ENCODE data around the gene SCAMP2.

Gene SCAMP2

GRCh38 chr15:74864296-74864695, 8.9 kb downstream of the SCAMP2 start:
- no peak for DNase-seq (ENCODE audit: extremely low read depth in 1 of 2, low read depth in 1 of 2)

GRCh38 chr15:74863239-74864056, 9.7 kb downstream of the SCAMP2 start:
- DNase-seq (ENCODE audit: extremely low read depth in 1 of 2, low read depth in 1 of 2) = no peak

- no peak for DNase-seq (ENCODE audit: extremely low read depth in 1 of 2, low read depth in 1 of 2)
Measured at GRCh38 chr15:74858369-74858740, 14.8 kb downstream of the SCAMP2 start.

GRCh38 chr15:74857671-74858368, 15.3 kb downstream of the SCAMP2 start:
- no peak for DNase-seq (ENCODE audit: extremely low read depth in 1 of 2, low read depth in 1 of 2)

- DNase-seq (ENCODE audit: extremely low read depth in 1 of 2, low read depth in 1 of 2) = no peak
Measured at GRCh38 chr15:74857082-74857655, 16.0 kb downstream of the SCAMP2 start.

- DNase-seq (ENCODE audit: extremely low read depth in 1 of 2, low read depth in 1 of 2) = no peak
Measured at GRCh38 chr15:74856537-74856936, 16.6 kb downstream of the SCAMP2 start.

GRCh38 chr15:74855857-74856256, 17.3 kb downstream of the SCAMP2 start:
- no peak for DNase-seq (ENCODE audit: extremely low read depth in 1 of 2, low read depth in 1 of 2)

GRCh38 chr15:74854453-74855022, 18.6 kb downstream of the SCAMP2 start:
- DNase-seq (ENCODE audit: extremely low read depth in 1 of 2, low read depth in 1 of 2) = no peak

GRCh38 chr15:74851960-74852359, 21.2 kb downstream of the SCAMP2 start:
- DNase-seq (ENCODE audit: extremely low read depth in 1 of 2, low read depth in 1 of 2) = no peak

GRCh38 chr15:74850393-74850792, 22.8 kb downstream of the SCAMP2 start:
- no peak for DNase-seq (ENCODE audit: extremely low read depth in 1 of 2, low read depth in 1 of 2)

- DNase-seq (ENCODE audit: extremely low read depth in 1 of 2, low read depth in 1 of 2) = no peak
Measured at GRCh38 chr15:74847432-74847831, 25.7 kb downstream of the SCAMP2 start.

GRCh38 chr15:74845581-74845980, 27.6 kb downstream of the SCAMP2 start:
- no peak for DNase-seq (ENCODE audit: extremely low read depth in 1 of 2, low read depth in 1 of 2)

- DNase-seq (ENCODE audit: extremely low read depth in 1 of 2, low read depth in 1 of 2) = peak; percentile 35 to 43
Measured at GRCh38 chr15:74845208-74845568, 28.0 kb downstream of the SCAMP2 start.

GRCh38 chr15:74844319-74845207, 28.6 kb downstream of the SCAMP2 start:
- no peak for DNase-seq (ENCODE audit: extremely low read depth in 1 of 2, low read depth in 1 of 2)

GRCh38 chr15:74843891-74844299, 29.3 kb downstream of the SCAMP2 start:
- no peak for DNase-seq (ENCODE audit: extremely low read depth in 1 of 2, low read depth in 1 of 2)

GRCh38 chr15:74843445-74843828, 29.7 kb downstream of the SCAMP2 start:
- no peak for DNase-seq (ENCODE audit: extremely low read depth in 1 of 2, low read depth in 1 of 2)

GRCh38 chr15:74842581-74843444, 30.4 kb downstream of the SCAMP2 start, which contains the start of gene ULK3:
Gene ULK3 (minus strand): TSS chr15:74843156. CDS start chr15:74843105, 51 bp downstream.
- peak; percentile 82 to 86 for DNase-seq (ENCODE audit: extremely low read depth in 1 of 2, low read depth in 1 of 2)

- DNase-seq (ENCODE audit: extremely low read depth in 1 of 2, low read depth in 1 of 2) = no peak
Measured at GRCh38 chr15:74841891-74842373, 31.2 kb downstream of the SCAMP2 start.
